ENCODE measurements around the gene MAT2A. TPM values are rescaled to one million over a fixed set of nuclear protein-coding genes. Genes with fewer than 3 reads are reported as not detected.
"Not testable (repeated sequence)": the region's sequence is repeated elsewhere in the genome, so short reads cannot be mapped to it uniquely, and the experiment has no call there.

MAT2A gene
- total and polyA plus RNA-seq, 9 of the 15 experiments (the other 6 are each of a cell fraction or from before 2014, with no cell fraction given), result 130 to 1,027 (median 240) TPM

GRCh38 chr2:85591563-85591962 lies 52.6 kb downstream of the MAT2A start (continued):
- TF ChIP-seq BCLAF1 (IDR thresholded peaks at IDR 0.05; ENCODE audit: borderline replicate concordance in 1 of 2, control insufficient read depth in 1 of 2, low read depth in 2 of 2, low read length in 1 of 2) (no peak), DDX20 (tag; IDR thresholded peaks at IDR 0.05; ENCODE audit: low read depth) (no peak)

DNA sequence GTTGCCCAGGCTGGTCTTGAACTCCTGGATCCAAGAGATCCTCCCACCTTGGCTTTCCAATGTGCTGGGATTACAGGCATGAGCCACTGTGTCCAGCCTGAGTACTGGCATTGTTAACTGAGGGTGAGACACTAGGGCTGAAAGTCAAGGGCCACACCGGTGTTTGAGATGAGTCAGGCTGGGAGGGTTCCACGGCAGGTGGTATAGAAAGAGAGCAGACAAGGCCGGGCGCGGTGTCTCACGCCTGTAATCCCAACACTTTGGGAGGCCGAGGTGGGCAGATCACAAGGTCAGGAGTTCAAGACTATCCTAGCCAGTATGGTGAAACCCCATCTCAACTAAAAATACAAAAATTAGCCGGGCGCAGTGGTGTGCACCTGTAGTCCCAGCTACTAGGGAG lies 53.3 kb downstream of the MAT2A start:
- CTCF ChIA-PET (ENCODE audit: low intra/inter-chr PET ratio); in situ Hi-C loops (cut with MboI): not testable (repeated sequence)

More for the DNA sequence above, 53.3 kb downstream of the MAT2A start:
- H3K27ac ChIP-seq (ENCODE audit: extremely low read depth, low read depth, low read length); ATAC-seq; H3K36me3 ChIP-seq (ENCODE audit: control insufficient read depth, insufficient read depth, low read length); FAIRE-seq; H3K4me3 ChIP-seq; H3K9me3 ChIP-seq (replicated peaks; ENCODE audit: control insufficient read depth, insufficient read depth, low read depth, low read length); H3K9ac ChIP-seq (ENCODE audit: insufficient read depth in 1 of 2, low read depth in 2 of 2, low read length in 2 of 2); DNase-seq (ENCODE audit: extremely low read depth in 1 of 4, low spot score in 3 of 4); H4K20me1 ChIP-seq (replicated peaks; ENCODE audit: control insufficient read depth, insufficient read depth, low read length); BruUV-seq (replicated peaks); H2AFZ ChIP-seq (ENCODE audit: low read depth, low read length); H3K4me2 ChIP-seq (ENCODE audit: insufficient read depth, low read length); intact Hi-C loops (cut with micrococcal nuclease); H3K9me1 ChIP-seq (ENCODE audit: control insufficient read depth, insufficient read depth, low read length); H3K27me3 ChIP-seq (ENCODE audit: control insufficient read depth in 2 of 2, insufficient read depth in 2 of 2, low read length in 2 of 2): not testable (repeated sequence)
- POLR2A ChIA-PET, result interaction anchor here (0.8 to 2.7 kb wide), 2 partner anchors 9 to 13 kb away, joined by 4 to 25 read pairs; partner anchors contain the start of gene TMEM150A
- Histone ChIP-seq H3K79me2 (ENCODE audit: control insufficient read depth, insufficient read depth, low read length) (peaks cover 27% of the 10 kb centered on the region), H3K4me1 (replicated peaks in 1 of 2; ENCODE audit: control insufficient read depth in 2 of 2, insufficient read depth in 2 of 2, low read length in 2 of 2) (peaks cover 26 to 37% of the 10 kb centered on the region in 2 experiments)
- WGBS (ENCODE audit: insufficient coverage, low coverage, missing lambda C conversion rate), result 68% methylated on average over 9 of the region's 9 CpGs

Data from K562 (cell line).